Measurements from ENCODE around the gene ABLIM2.

GRCh38 chr4:8072235-8072968 lies 86.2 kb downstream of the ABLIM2 start:
- TF ChIP-seq, protein P1, sequence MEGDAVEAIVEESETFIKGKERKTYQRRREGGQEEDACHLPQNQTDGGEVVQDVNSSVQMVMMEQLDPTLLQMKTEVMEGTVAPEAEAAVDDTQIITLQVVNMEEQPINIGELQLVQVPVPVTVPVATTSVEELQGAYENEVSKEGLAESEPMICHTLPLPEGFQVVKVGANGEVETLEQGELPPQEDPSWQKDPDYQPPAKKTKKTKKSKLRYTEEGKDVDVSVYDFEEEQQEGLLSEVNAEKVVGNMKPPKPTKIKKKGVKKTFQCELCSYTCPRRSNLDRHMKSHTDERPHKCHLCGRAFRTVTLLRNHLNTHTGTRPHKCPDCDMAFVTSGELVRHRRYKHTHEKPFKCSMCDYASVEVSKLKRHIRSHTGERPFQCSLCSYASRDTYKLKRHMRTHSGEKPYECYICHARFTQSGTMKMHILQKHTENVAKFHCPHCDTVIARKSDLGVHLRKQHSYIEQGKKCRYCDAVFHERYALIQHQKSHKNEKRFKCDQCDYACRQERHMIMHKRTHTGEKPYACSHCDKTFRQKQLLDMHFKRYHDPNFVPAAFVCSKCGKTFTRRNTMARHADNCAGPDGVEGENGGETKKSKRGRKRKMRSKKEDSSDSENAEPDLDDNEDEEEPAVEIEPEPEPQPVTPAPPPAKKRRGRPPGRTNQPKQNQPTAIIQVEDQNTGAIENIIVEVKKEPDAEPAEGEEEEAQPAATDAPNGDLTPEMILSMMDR (conservative IDR thresholded peaks at IDR 0.05 in 1 of 2, IDR thresholded peaks at IDR 0.05 in 1 of 2; ENCODE audit: extremely low read depth in 1 of 2, insufficient read depth in 1 of 2, low read depth in 1 of 2, low read length in 2 of 2) = no peak
- no peak for TF ChIP-seq EZH2 (IDR thresholded peaks at IDR 0.05; ENCODE audit: borderline replicate concordance, low read length)

All from mammary epithelial cell (primary cell).